Brain pericyte (primary cell): ENCODE measurements around the gene TNFRSF25.

ENCODE experiments used
- DNase-seq: peaks from one replicate; pipeline ENCODE4 v3.0.0-alpha.2; 2012; ENCODE audit warnings: low read depth, low spot score

TNFRSF25 gene

DNA sequence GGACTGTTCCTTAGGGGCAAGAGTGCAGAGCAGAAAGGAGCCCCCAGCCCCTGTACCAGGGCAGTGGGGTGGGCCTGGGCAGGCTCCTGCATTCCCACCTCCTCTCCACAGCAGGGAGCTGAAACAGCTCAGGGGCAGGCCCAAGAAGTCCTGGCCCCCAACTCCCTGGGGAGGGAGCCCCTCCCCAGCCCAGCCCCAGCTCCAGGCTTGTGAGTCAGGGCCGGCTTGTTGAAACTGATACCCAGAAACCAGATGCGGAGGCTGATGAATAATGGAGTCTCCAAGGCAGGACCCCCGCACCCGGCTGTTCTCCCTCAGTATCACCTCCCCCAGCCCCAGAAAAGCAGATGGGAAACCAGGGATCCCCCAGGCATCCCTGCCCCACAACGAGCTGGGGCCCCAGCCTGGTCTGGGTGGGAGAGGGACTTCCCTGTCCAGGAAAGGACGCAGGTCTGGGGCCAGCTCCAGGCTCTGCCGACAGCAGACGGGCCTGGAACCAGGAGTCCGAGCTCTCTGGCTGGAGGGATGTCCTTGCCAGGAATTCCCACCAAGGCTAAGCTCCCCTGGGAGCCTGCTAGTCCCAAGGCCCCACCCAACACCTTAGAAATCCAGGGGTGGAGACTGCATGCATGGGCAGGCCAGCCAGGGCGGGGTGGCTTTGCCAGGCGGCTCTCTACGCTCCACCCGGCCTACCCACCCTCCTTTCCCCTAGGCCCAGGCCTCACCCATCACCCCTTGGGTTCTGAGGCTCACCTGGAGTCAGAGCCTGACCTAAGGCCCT is 22.8 kb upstream of the TNFRSF25 start:
- DNase-seq: no peak

DNA sequence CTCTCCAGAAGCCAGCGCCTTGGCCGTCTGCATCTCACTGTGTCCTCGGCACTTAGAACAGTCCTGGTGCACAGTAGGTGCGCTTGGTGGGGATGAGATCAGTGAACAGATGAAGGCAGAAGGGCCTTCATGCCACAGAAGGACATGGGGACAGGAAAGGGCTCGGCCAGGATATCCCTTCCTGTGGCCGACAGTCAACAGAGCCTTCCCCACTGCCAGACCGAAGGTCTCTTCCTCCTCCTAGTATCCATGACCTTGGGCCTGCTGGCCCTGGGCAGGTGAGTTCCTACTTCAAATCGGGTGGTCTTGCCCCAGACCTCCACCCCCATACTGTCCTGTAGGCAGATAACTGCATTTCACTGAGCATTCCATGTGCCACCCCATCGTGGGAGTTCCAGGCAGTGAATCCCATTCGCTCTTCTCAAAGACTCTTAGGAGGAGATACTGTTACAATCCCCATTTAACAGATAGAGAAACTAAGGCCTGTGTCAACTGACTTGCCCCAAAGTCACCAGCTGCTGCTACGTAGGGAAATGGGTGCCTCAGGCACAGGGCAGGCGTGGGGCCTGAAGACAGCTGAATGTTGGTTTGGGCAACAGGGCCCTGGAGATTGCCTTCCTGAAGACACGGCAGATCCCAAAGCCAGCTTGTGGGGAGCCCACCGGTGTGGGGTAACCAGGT is 22.0 kb upstream of the TNFRSF25 start:
- DNase-seq: no peak

DNA sequence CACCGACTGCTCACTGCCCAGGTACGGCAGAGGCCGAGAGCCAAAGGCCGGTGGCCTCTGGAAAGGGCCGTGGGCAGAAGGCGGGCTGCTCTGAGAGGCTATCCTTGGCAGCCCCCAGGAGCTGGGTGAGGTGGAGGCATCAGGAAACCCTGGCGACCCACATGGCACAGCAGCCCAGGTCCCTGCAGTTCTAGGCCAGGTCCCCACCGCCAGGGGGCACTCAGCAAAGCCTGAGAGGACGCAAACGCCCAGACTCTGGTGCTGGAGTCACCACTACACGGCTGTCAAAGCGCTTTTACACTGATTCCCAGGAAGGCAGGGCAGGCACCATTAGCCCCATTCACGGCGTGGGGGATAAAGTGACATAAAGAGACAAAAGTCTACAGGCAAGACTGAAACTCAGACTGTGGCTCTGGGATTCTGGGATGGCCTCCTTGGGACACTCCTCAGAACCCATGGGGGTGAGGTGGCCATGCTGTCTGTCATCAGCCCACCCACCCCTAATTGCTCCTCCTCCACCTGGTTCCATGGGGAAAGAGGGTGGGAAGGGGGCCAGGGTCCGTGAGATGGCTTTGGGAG is 20.5 kb upstream of the TNFRSF25 start:
- no peak for DNase-seq

GRCh38 chr1:6485168-6486101 is 19.5 kb upstream of the TNFRSF25 start:
- DNase-seq: no peak

- DNase-seq: no peak
Measured at GRCh38 chr1:6484826-6485167, 18.8 kb upstream of the TNFRSF25 start.

- no peak for DNase-seq
Measured at GRCh38 chr1:6483761-6484117, 17.8 kb upstream of the TNFRSF25 start.

DNA sequence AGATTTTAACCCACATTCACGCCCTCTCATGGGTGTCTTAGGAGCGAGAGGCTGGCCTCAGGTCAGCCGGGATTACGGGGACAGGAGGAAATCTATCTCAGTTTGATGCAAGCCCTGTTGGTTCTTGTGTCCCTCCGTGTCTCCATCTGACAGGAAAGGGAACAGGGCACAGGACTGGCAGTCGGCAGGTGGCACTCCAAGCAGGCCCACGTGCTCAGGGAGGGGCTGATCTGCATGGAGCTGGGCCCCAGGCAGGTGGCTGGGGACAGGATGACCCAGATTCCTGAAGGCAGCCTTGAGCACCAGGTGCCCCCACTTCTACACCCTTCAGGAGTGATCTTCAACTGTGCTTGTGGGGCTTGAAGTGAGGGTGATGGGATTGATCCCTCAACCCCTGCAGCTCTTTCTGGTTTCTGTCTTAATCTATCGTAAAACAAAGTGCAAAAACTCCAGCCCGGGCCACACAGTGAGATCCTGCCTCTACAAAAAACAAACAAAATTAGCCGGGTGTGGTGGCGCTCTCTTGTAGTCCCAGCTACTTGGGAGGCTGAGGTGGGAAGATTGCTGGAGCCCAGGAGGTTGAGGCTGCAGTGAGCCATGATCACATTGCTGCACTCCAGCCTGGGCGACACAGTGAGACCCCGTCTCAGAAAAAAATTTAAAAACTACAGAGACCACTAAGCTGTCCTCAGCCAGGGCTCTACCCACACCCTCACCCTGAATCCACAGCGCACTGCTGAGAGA is 17.2 kb upstream of the TNFRSF25 start:
- DNase-seq: no peak

GRCh38 chr1:6481820-6482219 is 15.8 kb upstream of the TNFRSF25 start:
- DNase-seq: no peak

GRCh38 chr1:6477039-6477820 is 11.3 kb upstream of the TNFRSF25 start:
- DNase-seq: no peak

GRCh38 chr1:6476483-6476882 is 10.5 kb upstream of the TNFRSF25 start:
- no peak for DNase-seq

- no peak for DNase-seq
Measured at GRCh38 chr1:6475381-6476133, 9.6 kb upstream of the TNFRSF25 start.

DNA sequence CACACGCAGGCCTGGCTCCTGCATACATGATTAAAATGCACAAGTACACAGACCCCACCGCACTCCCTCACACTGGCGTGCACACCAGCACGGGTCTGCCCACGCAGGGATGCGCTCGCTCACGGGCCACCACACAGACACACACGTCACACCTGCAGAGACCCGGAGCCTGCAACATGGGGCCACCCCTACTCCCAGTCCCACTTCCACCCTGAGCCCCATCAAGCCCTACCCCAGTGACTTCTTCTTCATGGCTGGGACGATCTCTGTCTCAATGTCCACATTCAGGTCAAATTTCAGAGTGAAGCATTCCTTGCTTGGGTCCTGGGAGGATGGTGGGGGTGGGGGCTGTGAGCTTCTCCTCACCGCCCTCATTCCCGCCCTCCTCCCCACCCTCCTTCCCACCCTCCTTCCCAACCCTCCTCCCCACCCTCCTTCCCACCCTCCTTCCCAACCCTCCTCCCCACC is 8.9 kb upstream of the TNFRSF25 start:
- no peak for DNase-seq

DNA sequence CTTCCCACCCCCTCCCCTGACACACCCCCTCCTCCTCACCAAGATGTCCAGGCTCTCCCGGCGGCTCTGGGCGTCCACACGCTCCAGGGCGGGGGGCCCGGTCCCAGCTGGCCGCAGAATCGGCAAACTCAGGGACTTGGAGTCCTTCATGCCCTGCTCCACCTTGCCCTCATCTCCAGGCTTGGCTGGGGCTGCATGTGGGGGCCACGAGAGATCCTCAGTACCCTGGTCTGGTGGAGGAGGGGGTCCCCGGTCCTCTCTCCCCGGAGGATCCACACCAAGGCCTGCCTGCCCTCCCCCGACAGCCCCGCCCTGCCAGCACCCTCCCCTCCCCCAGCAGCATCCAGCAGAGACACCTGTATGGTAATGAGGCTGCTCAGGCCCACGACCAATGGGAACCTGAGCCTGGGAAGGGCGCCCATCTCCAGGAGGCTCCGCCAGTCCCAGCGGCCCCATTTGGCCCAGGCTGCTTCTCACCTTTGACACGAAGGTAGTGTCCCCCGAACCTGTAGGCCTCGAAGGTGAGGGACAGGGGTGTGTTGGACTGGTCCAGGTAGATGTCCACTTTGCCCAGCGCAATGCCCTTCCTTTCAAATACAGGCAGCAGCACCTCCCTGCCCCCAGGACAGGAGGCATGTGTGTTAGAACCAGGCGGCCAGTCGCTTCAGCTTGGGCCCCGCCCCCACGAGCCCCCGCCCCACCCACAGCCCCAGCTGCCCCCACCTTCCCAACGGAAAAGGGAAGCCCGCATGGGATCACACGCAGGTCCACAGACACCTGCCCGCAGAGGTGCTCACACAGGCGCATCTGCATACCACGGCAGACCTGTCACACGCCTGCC is 8.2 kb upstream of the TNFRSF25 start:
- no peak for DNase-seq

DNA sequence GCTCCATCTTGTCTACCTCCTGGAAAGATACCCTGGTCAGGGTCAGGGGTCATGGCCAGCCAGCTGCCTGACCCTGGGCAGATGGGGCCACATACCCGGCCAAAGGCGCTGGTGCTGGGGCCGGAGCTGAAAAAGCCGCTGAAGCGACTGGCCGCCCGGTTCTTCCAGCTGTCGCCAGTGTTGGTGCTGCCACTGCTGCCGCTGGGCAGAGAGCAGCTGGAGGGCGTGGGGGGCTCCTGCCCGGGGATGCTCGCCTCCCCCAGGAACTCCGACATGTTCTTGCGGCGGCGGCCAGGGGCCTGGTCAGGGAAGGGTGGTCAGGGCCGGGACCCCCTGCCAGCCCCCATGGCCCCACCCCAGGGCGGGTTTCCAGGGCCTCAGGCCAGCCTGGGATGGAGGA is 7.2 kb upstream of the TNFRSF25 start:
- no peak for DNase-seq

- DNase-seq: no peak
Measured at GRCh38 chr1:6472391-6472790, 6.4 kb upstream of the TNFRSF25 start.

DNA sequence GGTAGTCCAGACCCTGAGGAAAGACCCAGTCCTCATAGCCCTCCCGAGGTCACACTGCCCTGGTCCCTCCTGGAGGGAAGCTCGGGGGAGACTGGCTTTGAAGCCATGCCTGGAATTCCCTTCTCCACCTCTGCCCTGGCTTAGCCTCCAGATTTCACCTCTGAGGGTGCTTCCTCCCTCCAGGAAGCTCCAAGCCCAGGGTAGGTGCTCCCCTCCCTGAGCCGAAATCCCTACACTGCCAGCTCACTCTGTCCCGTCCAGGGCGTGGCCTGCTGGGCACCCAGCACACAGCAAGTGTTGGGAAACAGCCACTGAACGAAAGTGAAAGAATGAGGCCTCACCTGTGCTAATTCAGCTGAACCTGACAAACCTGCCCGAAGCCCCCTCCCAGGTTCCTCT is 6.0 kb upstream of the TNFRSF25 start:
- no peak for DNase-seq

DNA sequence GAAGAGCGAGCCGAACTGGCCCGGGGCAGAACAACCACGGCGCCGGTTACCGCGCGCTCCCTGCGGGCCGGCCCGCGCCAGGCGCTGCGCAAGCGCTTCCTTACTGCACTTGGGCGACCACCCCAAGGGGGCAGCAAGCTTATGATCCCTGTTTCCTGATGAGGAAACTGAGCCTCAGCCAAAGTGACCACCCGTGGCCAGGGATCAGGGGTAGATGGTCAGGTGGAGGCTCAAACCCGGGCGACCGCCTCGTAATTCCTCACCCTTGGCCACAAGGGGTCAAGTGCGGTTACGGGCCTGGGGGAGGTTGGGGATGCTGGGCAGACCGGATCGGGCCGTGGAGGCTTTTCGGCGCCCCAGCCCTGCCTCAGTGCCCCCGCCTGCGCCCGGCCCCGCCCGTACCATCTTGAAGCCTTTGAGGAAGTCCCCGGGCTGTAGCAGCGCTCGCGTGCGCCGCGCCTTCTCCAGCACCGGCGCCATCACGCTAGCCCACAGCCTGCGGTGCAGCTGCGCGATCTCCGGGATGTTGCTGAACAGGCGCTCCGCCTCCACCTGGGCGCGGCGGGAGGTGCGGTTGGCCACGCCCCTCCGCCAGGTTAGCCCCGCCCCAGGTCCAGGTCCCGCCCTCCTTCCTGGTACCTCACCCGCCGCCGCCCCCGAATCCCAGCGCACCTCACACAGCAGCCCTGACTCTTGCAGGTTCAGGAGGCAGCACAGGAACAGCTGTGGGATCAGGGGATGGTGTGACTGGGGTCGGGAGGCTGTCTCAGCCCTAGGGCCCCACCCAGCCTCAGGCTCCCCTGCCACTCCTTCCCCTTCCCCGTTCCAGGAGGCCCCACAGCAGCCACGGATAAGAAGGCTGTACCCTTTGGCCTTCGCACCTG is 5.4 kb upstream of the TNFRSF25 start:
- DNase-seq: no peak
